ENCODE results near the gene LIPI.

LIPI gene

DNA sequence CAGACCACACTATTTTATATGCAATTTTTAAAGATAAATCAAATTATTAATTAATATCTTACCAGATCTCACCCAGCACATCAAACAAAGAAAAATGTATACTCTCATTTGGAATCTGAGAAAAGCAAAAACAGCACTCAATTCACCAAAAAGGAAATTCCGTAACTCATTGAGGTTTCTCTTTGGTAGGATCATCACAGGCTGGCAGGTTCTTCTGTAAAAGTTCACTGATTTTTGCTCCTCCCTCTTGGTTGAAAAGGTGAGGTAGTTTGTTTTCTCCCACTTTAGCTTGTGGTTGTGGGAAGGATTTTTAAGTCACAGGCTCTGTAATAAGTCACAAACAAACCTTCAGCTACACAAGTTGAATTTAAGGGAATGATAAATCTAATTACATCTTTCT lies at the start of gene LIPI:
Gene LIPI (minus strand): TSS at position 218 of the 400 bp plus-strand sequence. CDS start 110 bp downstream, at position 108.
- H3K4me1 ChIP-seq (ENCODE audit: control insufficient read depth, insufficient read depth, low read length) = no peaks in the 10 kb centered on the region
- H3K4me3 ChIP-seq (ENCODE audit: low read depth, low read length) = no peak within 1 kb of the TSS
- no peaks in the 10 kb centered on the region for H3K27me3 ChIP-seq (ENCODE audit: control insufficient read depth, insufficient read depth, low read length)
- no peaks in the 10 kb centered on the region for H3K9me3 ChIP-seq (ENCODE audit: control insufficient read depth, insufficient read depth, low read length)
- H3K36me3 ChIP-seq (ENCODE audit: control insufficient read depth, insufficient read depth, low read length) = no peaks in the 10 kb centered on the region
- H3K9ac ChIP-seq (ENCODE audit: low read depth, low read length) = no peak within 1 kb of the TSS
- no peak within 1 kb of the TSS for H3K27ac ChIP-seq (ENCODE audit: low read depth, low read length)

DNA sequence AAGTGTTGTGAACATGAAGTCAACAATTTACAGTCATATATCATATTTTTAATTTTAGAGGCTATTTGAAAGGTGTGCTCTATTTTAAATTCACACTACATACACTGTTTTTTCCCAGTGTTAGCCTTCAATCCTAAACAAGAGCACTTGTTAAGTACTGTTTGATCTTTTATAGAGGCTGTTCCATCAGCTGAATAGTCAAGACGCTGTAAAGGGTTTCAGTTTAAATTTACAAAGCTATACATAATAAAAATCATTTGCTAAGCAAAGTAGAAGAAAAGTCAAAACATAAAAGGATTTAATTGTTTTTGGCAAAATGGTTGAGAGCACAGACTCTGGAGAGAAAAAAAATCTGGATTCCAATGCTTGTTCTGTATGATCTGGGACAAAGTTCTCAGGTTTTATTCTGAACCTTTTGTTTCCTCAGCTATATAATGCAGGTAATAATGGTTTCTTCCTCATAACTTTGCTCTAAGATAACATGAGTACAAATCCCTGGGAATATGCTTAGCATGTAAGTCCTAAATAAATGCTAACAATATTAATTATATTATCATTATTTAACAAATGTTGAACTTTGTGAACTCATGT lies 49.5 kb upstream of the LIPI start:
- Histone ChIP-seq H3K36me3 (ENCODE audit: control insufficient read depth, insufficient read depth, low read length) (no peaks in the 10 kb centered on the region), H3K27ac (ENCODE audit: low read depth, low read length) (no peak overlapping the region), H3K27me3 (ENCODE audit: control insufficient read depth, insufficient read depth, low read length) (no peaks in the 10 kb centered on the region), H3K9ac (ENCODE audit: low read depth, low read length) (no peak overlapping the region), H3K9me3 (ENCODE audit: control insufficient read depth, insufficient read depth, low read length) (no peaks in the 10 kb centered on the region), H3K4me1 (ENCODE audit: control insufficient read depth, insufficient read depth, low read length) (no peaks in the 10 kb centered on the region), H3K4me3 (ENCODE audit: low read depth, low read length) (no peak overlapping the region)

DNA sequence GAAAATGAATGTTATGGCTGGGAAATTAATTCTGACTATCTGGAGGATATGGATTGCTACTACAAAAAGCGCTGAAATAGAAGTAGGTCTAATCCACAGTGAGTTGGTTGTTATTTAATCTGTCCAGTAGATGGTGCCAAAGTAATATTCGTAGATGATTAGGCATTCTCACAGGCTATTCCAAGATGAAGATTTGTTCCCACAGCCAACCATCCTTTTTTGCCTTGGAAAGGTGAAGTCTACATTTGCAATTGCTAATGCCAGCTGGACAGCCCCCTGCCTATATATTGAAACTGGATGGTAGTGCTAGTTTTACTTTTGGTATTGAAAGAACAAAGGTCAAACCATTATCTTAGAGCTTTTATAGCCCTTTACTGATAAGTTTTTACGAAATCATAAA lies 49.0 kb upstream of the LIPI start:
- H3K4me1 ChIP-seq (ENCODE audit: control insufficient read depth, insufficient read depth, low read length) = no peaks in the 10 kb centered on the region
- no peak overlapping the region for H3K4me3 ChIP-seq (ENCODE audit: low read depth, low read length)
- no peak overlapping the region for H3K9ac ChIP-seq (ENCODE audit: low read depth, low read length)
- H3K27me3 ChIP-seq (ENCODE audit: control insufficient read depth, insufficient read depth, low read length) = no peaks in the 10 kb centered on the region
- H3K36me3 ChIP-seq (ENCODE audit: control insufficient read depth, insufficient read depth, low read length) = no peaks in the 10 kb centered on the region
- H3K27ac ChIP-seq (ENCODE audit: low read depth, low read length) = no peak overlapping the region
- no peaks in the 10 kb centered on the region for H3K9me3 ChIP-seq (ENCODE audit: control insufficient read depth, insufficient read depth, low read length)

DNA sequence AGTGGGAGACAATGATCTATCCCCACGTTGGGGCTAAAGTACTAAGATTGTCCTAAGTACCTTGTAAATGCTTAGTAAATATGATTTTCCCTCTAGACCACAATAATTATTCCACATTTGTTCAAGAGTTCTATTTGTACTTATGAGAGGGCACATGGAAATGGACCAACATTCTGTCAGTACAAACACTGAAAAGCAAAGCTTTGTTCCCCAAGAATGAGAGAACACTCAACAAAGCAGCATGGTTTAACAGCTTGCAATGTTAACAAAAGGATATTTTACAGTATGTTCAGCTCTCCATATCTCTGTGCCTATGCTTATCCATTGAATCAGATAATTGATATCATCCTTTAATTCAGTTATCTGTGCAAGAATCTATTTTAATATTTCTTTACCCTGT lies 40.6 kb upstream of the LIPI start:
- H3K27me3 ChIP-seq (ENCODE audit: control insufficient read depth, insufficient read depth, low read length) = no peaks in the 10 kb centered on the region
- H3K27ac ChIP-seq (ENCODE audit: low read depth, low read length) = no peak overlapping the region
- H3K36me3 ChIP-seq (ENCODE audit: control insufficient read depth, insufficient read depth, low read length) = no peaks in the 10 kb centered on the region
- no peaks in the 10 kb centered on the region; the same call in 1 of the 2 replicates for H3K9me3 ChIP-seq (ENCODE audit: control insufficient read depth, insufficient read depth, low read length)
- no peak overlapping the region for H3K9ac ChIP-seq (ENCODE audit: low read depth, low read length)
- no peaks in the 10 kb centered on the region for H3K4me1 ChIP-seq (ENCODE audit: control insufficient read depth, insufficient read depth, low read length)
- no peak overlapping the region for H3K4me3 ChIP-seq (ENCODE audit: low read depth, low read length)

DNA sequence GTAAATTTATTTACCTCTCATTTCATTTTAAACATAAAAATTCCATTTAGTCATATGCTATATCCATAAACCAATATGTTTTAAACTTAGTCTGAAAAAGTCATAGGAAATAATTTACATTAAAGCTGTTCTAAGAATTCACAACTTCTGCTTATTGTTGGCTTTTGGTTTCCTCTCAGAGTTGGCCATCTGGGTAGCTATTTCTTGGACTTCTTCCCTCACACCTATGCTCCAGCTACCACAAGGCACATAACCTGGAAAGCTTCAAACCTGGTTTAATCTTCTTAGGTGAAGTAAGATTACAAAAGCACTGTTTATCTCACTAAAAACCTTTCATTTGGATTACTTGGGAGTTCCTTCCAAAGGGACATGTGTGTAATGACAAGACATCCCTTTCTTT lies 35.0 kb upstream of the LIPI start:
- Histone ChIP-seq H3K9ac (ENCODE audit: low read depth, low read length) (no peak overlapping the region), H3K36me3 (ENCODE audit: control insufficient read depth, insufficient read depth, low read length) (no peaks in the 10 kb centered on the region), H3K4me1 (ENCODE audit: control insufficient read depth, insufficient read depth, low read length) (peaks cover 5% of the 10 kb centered on the region; the same call in 1 of the 2 replicates)

DNA sequence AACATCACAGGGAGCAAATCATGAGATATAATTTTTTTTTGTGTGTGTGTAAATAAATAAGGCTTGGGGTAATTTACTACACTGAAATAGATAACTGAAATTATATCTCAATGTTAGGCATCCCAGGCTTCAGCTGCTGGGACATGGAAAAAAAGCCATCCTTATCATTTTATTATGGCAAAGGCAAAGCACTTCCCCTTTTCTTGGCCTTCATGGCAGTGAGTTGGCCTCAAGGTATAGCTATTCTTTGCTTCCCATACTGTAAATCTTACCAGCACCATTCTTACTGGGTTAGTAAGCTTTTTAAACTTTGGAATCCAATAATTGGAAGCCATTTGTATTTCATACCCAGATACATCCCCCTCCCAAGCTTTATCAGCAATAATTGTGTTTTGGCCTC lies 34.2 kb upstream of the LIPI start:
- no peak overlapping the region for H3K27ac ChIP-seq (ENCODE audit: low read depth, low read length)
- no peaks in the 10 kb centered on the region; the same call in 1 of the 2 replicates for H3K9me3 ChIP-seq (ENCODE audit: control insufficient read depth, insufficient read depth, low read length)
- no peaks in the 10 kb centered on the region for H3K36me3 ChIP-seq (ENCODE audit: control insufficient read depth, insufficient read depth, low read length)
- peaks cover 5% of the 10 kb centered on the region; the same call in 1 of the 2 replicates for H3K4me1 ChIP-seq (ENCODE audit: control insufficient read depth, insufficient read depth, low read length)
- H3K9ac ChIP-seq (ENCODE audit: low read depth, low read length) = no peak overlapping the region
- no peaks in the 10 kb centered on the region for H3K27me3 ChIP-seq (ENCODE audit: control insufficient read depth, insufficient read depth, low read length)
- H3K4me3 ChIP-seq (ENCODE audit: low read depth, low read length) = no peak overlapping the region

More for the DNA sequence above, 35.0 kb upstream of the LIPI start:
- no peak overlapping the region for H3K4me3 ChIP-seq (ENCODE audit: low read depth, low read length)
- no peaks in the 10 kb centered on the region for H3K27me3 ChIP-seq (ENCODE audit: control insufficient read depth, insufficient read depth, low read length)
- H3K9me3 ChIP-seq (ENCODE audit: control insufficient read depth, insufficient read depth, low read length) = no peaks in the 10 kb centered on the region; the same call in 1 of the 2 replicates
- no peak overlapping the region for H3K27ac ChIP-seq (ENCODE audit: low read depth, low read length)

DNA sequence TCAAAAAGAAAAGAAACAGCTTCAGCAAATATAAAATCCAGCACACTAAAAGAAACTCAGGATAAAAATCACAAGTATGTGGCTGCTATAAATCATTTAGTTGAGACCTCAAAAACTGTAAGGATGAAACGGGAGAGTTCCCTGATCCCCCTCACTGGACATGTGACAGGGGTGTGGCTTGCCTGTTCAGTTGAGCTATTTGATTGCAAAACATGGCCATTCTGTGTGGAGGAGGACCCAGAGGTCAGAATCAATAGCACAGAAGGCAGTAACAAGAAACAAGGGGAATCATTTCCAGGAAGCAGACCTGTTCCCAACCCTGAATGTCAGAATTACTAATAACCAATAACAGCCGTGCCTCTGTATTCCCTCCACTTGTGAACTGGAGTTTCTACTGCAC lies 33.1 kb upstream of the LIPI start:
- Histone ChIP-seq H3K4me1 (ENCODE audit: control insufficient read depth, insufficient read depth, low read length) (peaks cover 5% of the 10 kb centered on the region; the same call in 1 of the 2 replicates), H3K9ac (ENCODE audit: low read depth, low read length) (no peak overlapping the region), H3K36me3 (ENCODE audit: control insufficient read depth, insufficient read depth, low read length) (no peaks in the 10 kb centered on the region), H3K4me3 (ENCODE audit: low read depth, low read length) (no peak overlapping the region), H3K27ac (ENCODE audit: low read depth, low read length) (no peak overlapping the region), H3K27me3 (ENCODE audit: control insufficient read depth, insufficient read depth, low read length) (no peaks in the 10 kb centered on the region), H3K9me3 (ENCODE audit: control insufficient read depth, insufficient read depth, low read length) (no peaks in the 10 kb centered on the region; the same call in 1 of the 2 replicates)

DNA sequence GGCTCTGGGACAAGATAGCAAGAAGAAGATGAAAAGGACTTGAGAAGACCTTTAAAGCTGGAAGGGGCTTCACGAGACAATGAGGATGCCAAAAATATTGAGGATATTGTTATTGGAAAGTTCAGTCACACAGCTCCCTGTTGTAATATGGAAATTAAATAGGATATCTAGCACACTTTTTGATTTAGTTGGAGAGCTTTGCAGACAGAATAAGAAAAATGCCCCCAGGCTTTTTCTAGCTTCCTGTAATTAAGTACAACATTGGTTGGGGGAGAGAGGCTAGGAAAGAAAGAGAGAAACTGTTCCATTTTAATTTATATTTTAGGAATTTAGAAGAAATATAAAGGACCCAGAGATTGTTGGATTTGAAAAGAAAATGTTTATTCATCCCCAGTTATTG lies 32.7 kb upstream of the LIPI start:
- no peak overlapping the region for H3K27ac ChIP-seq (ENCODE audit: low read depth, low read length)
- no peaks in the 10 kb centered on the region for H3K36me3 ChIP-seq (ENCODE audit: control insufficient read depth, insufficient read depth, low read length)

DNA sequence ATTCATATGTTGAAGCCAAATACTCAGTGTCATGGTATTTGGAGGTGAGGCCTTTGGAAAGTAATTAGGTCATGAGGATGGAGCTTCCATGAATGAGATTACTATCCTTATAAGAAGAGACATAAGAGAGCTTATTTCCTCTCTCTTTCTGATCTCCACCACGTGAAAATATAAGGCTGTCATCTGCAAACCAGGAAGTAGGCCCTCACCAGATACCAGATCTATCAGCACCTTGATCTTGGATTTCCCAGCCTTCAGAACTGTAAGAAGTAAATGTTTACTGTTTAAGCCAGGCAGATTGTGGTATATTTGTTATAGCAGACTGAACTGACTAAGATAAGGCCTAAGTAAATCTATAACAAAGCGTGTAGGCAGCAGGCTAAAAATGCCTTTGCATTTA lies 30.5 kb upstream of the LIPI start:
- Histone ChIP-seq H3K4me1 (ENCODE audit: control insufficient read depth, insufficient read depth, low read length) (peaks cover 7% of the 10 kb centered on the region; the same call in 1 of the 2 replicates), H3K4me3 (ENCODE audit: low read depth, low read length) (no peak overlapping the region), H3K9ac (ENCODE audit: low read depth, low read length) (no peak overlapping the region)

More for the DNA sequence above, 32.7 kb upstream of the LIPI start:
- H3K4me1 ChIP-seq (ENCODE audit: control insufficient read depth, insufficient read depth, low read length) = peaks cover 5% of the 10 kb centered on the region; the same call in 1 of the 2 replicates
- H3K9ac ChIP-seq (ENCODE audit: low read depth, low read length) = no peak overlapping the region
- H3K9me3 ChIP-seq (ENCODE audit: control insufficient read depth, insufficient read depth, low read length) = no peaks in the 10 kb centered on the region
- no peaks in the 10 kb centered on the region for H3K27me3 ChIP-seq (ENCODE audit: control insufficient read depth, insufficient read depth, low read length)
- no peak overlapping the region for H3K4me3 ChIP-seq (ENCODE audit: low read depth, low read length)

DNA sequence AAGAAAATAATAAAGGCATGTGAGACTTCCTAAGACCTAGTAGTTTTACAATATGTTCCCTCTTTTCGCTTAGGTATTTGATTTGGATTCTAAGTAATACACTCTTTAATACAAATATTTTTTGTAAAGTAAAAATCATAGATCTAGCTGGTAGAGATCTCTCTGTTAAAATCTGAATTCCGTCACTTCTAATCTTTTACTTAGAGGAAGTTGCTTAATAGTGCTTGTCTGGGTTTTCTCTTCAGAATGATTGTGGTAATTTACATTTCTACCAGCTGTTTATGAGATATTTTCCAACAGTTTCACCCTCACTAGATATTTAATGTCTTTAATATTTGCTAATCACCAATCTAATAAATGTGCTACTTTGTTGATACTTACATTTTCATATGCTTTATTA lies 28.5 kb upstream of the LIPI start:
- no peak overlapping the region for H3K9ac ChIP-seq (ENCODE audit: low read depth, low read length)
- H3K4me3 ChIP-seq (ENCODE audit: low read depth, low read length) = no peak overlapping the region
- no peaks in the 10 kb centered on the region for H3K36me3 ChIP-seq (ENCODE audit: control insufficient read depth, insufficient read depth, low read length)
- H3K27ac ChIP-seq (ENCODE audit: low read depth, low read length) = no peak overlapping the region
- peaks cover 13% of the 10 kb centered on the region; the same call in 1 of the 2 replicates for H3K4me1 ChIP-seq (ENCODE audit: control insufficient read depth, insufficient read depth, low read length)
- no peaks in the 10 kb centered on the region for H3K27me3 ChIP-seq (ENCODE audit: control insufficient read depth, insufficient read depth, low read length)
- H3K9me3 ChIP-seq (ENCODE audit: control insufficient read depth, insufficient read depth, low read length) = no peaks in the 10 kb centered on the region

More for the DNA sequence above, 30.5 kb upstream of the LIPI start:
- Histone ChIP-seq H3K36me3 (ENCODE audit: control insufficient read depth, insufficient read depth, low read length) (no peaks in the 10 kb centered on the region), H3K27me3 (ENCODE audit: control insufficient read depth, insufficient read depth, low read length) (no peaks in the 10 kb centered on the region), H3K27ac (ENCODE audit: low read depth, low read length) (no peak overlapping the region), H3K9me3 (ENCODE audit: control insufficient read depth, insufficient read depth, low read length) (no peaks in the 10 kb centered on the region)

DNA sequence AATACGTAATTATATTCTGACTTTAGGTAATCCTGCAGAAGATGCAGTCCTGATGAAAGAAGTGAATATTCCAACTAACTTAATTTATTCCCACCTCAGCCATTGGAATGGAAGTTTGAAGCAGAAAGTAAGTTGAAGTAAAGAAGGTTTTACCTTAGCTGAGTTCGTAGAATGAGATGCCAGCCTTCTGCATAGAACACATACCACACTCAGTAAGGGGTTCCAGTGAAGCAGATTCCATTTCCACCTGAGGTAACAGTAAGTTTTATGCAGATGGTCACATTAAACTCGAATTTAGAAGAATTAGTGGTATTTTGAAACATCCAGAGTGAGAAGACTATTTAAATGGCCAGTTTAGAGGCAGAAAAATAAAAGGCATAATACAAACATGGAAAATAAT lies 25.4 kb upstream of the LIPI start:
- H3K27me3 ChIP-seq (ENCODE audit: control insufficient read depth, insufficient read depth, low read length) = no peaks in the 10 kb centered on the region
- peaks cover 8% of the 10 kb centered on the region; the same call in 1 of the 2 replicates for H3K4me1 ChIP-seq (ENCODE audit: control insufficient read depth, insufficient read depth, low read length)
- H3K9me3 ChIP-seq (ENCODE audit: control insufficient read depth, insufficient read depth, low read length) = peaks cover 5% of the 10 kb centered on the region
- H3K27ac ChIP-seq (ENCODE audit: low read depth, low read length) = no peak overlapping the region
- no peaks in the 10 kb centered on the region for H3K36me3 ChIP-seq (ENCODE audit: control insufficient read depth, insufficient read depth, low read length)
- H3K4me3 ChIP-seq (ENCODE audit: low read depth, low read length) = no peak overlapping the region
- no peak overlapping the region for H3K9ac ChIP-seq (ENCODE audit: low read depth, low read length)

Data from HUES48 (cell line).